H1 (cell line): ENCODE measurements around the gene BAX. TPM values are rescaled to one million over a fixed set of nuclear protein-coding genes. Genes with fewer than 3 reads are reported as not detected.

Experiments
- CTCF ChIA-PET: fragments of 300-600 bp; sonication (Branson Sonifier 250); formaldehyde crosslinking; loops from one replicate; lab custom pipeline; 2021; ENCODE audit not compliant: partially characterized antibody; lab: Charles Lee
- POLR2A ChIA-PET: fragments of 300-600 bp; sonication (Branson Sonifier 250); formaldehyde crosslinking; loops from one replicate; lab custom pipeline; 2021; ENCODE audit warnings: inconsistent platforms; ENCODE audit not compliant: partially characterized antibody; lab: Charles Lee
- DNase-seq, 2 experiments: peaks; one replicate each; pipeline versions ENCODE4 v3.0.0 to v3.0.0-alpha.2; 2010 to 2022; ENCODE audit warnings: low spot score in 2 of 2, low read depth in 1 of 2, mixed read lengths in 1 of 2
- FAIRE-seq: peaks from 2 replicates; lab custom pipeline; 2011; peaks lifted over from hg19 to GRCh38; lab: Jason Lieb, UNC
- H2AFZ ChIP-seq: 2 replicates; pipeline ENCODE4 v1.8.1; 2012; ENCODE audit warnings: low read length, inconsistent platforms
- H2AK5ac ChIP-seq: 2 replicates; pipeline ENCODE4 v1.6.1; 2013; ENCODE audit warnings: low read depth, low read length
- H2BK120ac ChIP-seq: replicated peaks from 2 replicates; pipeline ENCODE3; 2013; ENCODE audit warnings: low read depth, low read length, inconsistent platforms
- H2BK12ac ChIP-seq: 2 replicates; pipeline ENCODE4 v1.6.1; 2013; ENCODE audit warnings: low read depth, low read length
- H2BK15ac ChIP-seq: 2 replicates; pipeline ENCODE4 v1.6.1; 2013; ENCODE audit warnings: low read length
- H2BK20ac ChIP-seq: 2 replicates; pipeline ENCODE4 v1.6.1; 2013; ENCODE audit warnings: low read length
- H2BK5ac ChIP-seq: 2 replicates; pipeline ENCODE4 v1.6.1; 2013; ENCODE audit warnings: low read depth, low read length
- H3K14ac ChIP-seq: 2 replicates; pipeline ENCODE4 v1.6.1; 2013; ENCODE audit warnings: inconsistent platforms; ENCODE audit not compliant: insufficient read length
- H3K18ac ChIP-seq: 2 replicates; pipeline ENCODE4 v1.6.1; 2013; ENCODE audit warnings: low read length; ENCODE audit errors: extremely low read depth
- H3K23ac ChIP-seq: 2 replicates; pipeline ENCODE4 v1.6.1; 2013; ENCODE audit warnings: inconsistent platforms; ENCODE audit not compliant: insufficient read length
- H3K23me2 ChIP-seq: 2 replicates; pipeline ENCODE4 v1.6.1; 2013; ENCODE audit warnings: low read depth, low read length
- H3K27ac ChIP-seq: 2 replicates; pipeline ENCODE4 v1.6.1; 2011; ENCODE audit warnings: low read depth, low read length, inconsistent platforms
- H3K27me3 ChIP-seq, 4 experiments: replicated peaks in 1 of 4; 1 replicate in 1 of 4; 2 replicates in 3 of 4; pipeline versions ENCODE4 v1.6.1 to v1.8.1; 2011 to 2013; ENCODE audit warnings: low read length in 3 of 4, mild to moderate bottlenecking in 3 of 4, inconsistent platforms in 2 of 4, mixed read lengths in 2 of 4, moderate library complexity in 1 of 4; ENCODE audit not compliant: control insufficient read depth in 3 of 4, insufficient read depth in 3 of 4; ENCODE audit errors: extremely low read depth in 1 of 4
- H3K36me3 ChIP-seq, 4 experiments: 2 replicates each; pipeline versions ENCODE4 v1.6.1 to v1.8.1; 2011 to 2013; ENCODE audit warnings: mild to moderate bottlenecking in 4 of 4, low read length in 3 of 4, moderate library complexity in 2 of 4, control low read depth in 1 of 4, inconsistent platforms in 1 of 4; ENCODE audit not compliant: insufficient read depth in 4 of 4, control insufficient read depth in 2 of 4
- H3K4ac ChIP-seq: replicated peaks from 2 replicates; pipeline ENCODE3; 2013; ENCODE audit warnings: low read length, low read depth, mixed read lengths, inconsistent platforms; ENCODE audit not compliant: insufficient read length
- H3K4me1 ChIP-seq, 4 experiments: replicated peaks in 1 of 4; 1 replicate in 1 of 4; 2 replicates in 3 of 4; pipeline versions ENCODE4 v1.6.1 to v1.8.1; 2011 to 2013; ENCODE audit warnings: low read length in 3 of 4, inconsistent platforms in 2 of 4, mixed read lengths in 1 of 4; ENCODE audit not compliant: insufficient read depth in 4 of 4, control insufficient read depth in 3 of 4
- H3K4me2 ChIP-seq, 2 experiments: 2 replicates each; pipeline versions ENCODE4 v1.6.1 to v1.8.1; 2011 to 2013; ENCODE audit warnings: low read depth in 2 of 2, low read length in 2 of 2, control low read depth in 1 of 2, inconsistent platforms in 1 of 2, mild to moderate bottlenecking in 1 of 2; ENCODE audit not compliant: insufficient read depth in 1 of 2
- H3K4me3 ChIP-seq, 4 experiments: fragments of 200-600, 300-600 bp in 1 of 4; sonication (generic), shearing (Covaris generic), sonication (Bioruptor Twin) in 1 of 4; 2 replicates each; pipeline versions ENCODE4 v1.5.1 to v1.8.1; 2011 to 2016; ENCODE audit warnings: low read length in 4 of 4, low read depth in 3 of 4, control low read depth in 2 of 4, inconsistent platforms in 2 of 4, mild to moderate bottlenecking in 2 of 4, mixed read lengths in 1 of 4, moderate library complexity in 1 of 4; ENCODE audit not compliant: insufficient read depth in 2 of 4; ENCODE audit errors: extremely low read depth in 1 of 4
- H3K56ac ChIP-seq: replicated peaks from 2 replicates; pipeline ENCODE3; 2013; ENCODE audit warnings: low read depth, mild to moderate bottlenecking, mixed read lengths, low read length, inconsistent platforms; ENCODE audit not compliant: insufficient read length
- H3K79me1 ChIP-seq: 2 replicates; pipeline ENCODE4 v1.6.1; 2013; ENCODE audit warnings: low read depth, low read length, control low read depth
- H3K79me2 ChIP-seq, 2 experiments: 2 replicates each; pipeline versions ENCODE4 v1.6.1 to v1.8.1; 2012 to 2013; ENCODE audit warnings: low read length in 2 of 2, mild to moderate bottlenecking in 2 of 2, inconsistent platforms in 1 of 2; ENCODE audit not compliant: insufficient read depth in 2 of 2, control insufficient read depth in 1 of 2
- H3K9ac ChIP-seq, 4 experiments: replicated peaks in 1 of 4; 1 replicate in 1 of 4; 2 replicates in 3 of 4; pipeline versions ENCODE4 v1.6.1 to v1.8.1; 2011 to 2013; ENCODE audit warnings: low read depth in 3 of 4, low read length in 3 of 4, control low read depth in 2 of 4, mild to moderate bottlenecking in 2 of 4, moderate library complexity in 2 of 4, inconsistent platforms in 1 of 4; ENCODE audit errors: extremely low read depth in 1 of 4
- H3K9me3 ChIP-seq, 2 experiments: 2 replicates each; pipeline versions ENCODE4 v1.6.1 to v1.8.1; 2012 to 2013; ENCODE audit warnings: mild to moderate bottlenecking in 2 of 2, moderate library complexity in 2 of 2, control low read depth in 1 of 2, inconsistent platforms in 1 of 2, low read depth in 1 of 2, low read length in 1 of 2, mixed read lengths in 1 of 2; ENCODE audit not compliant: insufficient read depth in 2 of 2
- H4K20me1 ChIP-seq, 2 experiments: replicated peaks in 1 of 2; 2 replicates each; pipeline versions ENCODE3 to v1.8.1; 2011 to 2013; ENCODE audit warnings: inconsistent platforms in 2 of 2, low read length in 2 of 2, mild to moderate bottlenecking in 1 of 2; ENCODE audit not compliant: insufficient read depth in 2 of 2, control insufficient read depth in 1 of 2
- H4K5ac ChIP-seq: 2 replicates; pipeline ENCODE4 v1.6.1; 2013; ENCODE audit warnings: low read length, low read depth, mixed read lengths, inconsistent platforms; ENCODE audit not compliant: insufficient read length
- H4K8ac ChIP-seq: 2 replicates; pipeline ENCODE4 v1.8.0; 2013; ENCODE audit warnings: mild to moderate bottlenecking, moderate library complexity, low read length, inconsistent platforms; ENCODE audit not compliant: insufficient read depth; ENCODE audit errors: extremely low read depth
- H4K91ac ChIP-seq: replicated peaks from 2 replicates; pipeline ENCODE3; 2013; ENCODE audit warnings: low read length, mixed read lengths, inconsistent platforms; ENCODE audit not compliant: insufficient read length
- CBX8 ChIP-seq: fragments of 300-800, 300-1000 bp; sonication (generic); IDR thresholded peaks from 2 replicates; pipeline ENCODE4 v1.7.1; 2016; ENCODE audit warnings: low read depth, low read length, borderline replicate concordance
- CEBPB ChIP-seq: IDR thresholded peaks from 2 replicates; pipeline ENCODE4 v1.6.1; 2012; ENCODE audit warnings: low read depth, low read length
- MAFK ChIP-seq: IDR thresholded peaks from 2 replicates; pipeline ENCODE4 v1.6.1; 2012; ENCODE audit warnings: low read depth, mild to moderate bottlenecking, improper control_type of control experiment, low read length
- WGBS, 2 experiments: shearing (Covaris generic) in 1 of 2; methylation state at CpG; one replicate each; pipeline versions ENCODE4 v1.1.6 to v1.1.7; 2013 to 2015; ENCODE audit warnings: low lambda C conversion rate in 2 of 2, mixed read lengths in 2 of 2, inconsistent platforms in 1 of 2, low coverage in 1 of 2, missing lambda C conversion rate in 1 of 2; ENCODE audit not compliant: insufficient replicate concordance in 2 of 2, insufficient coverage in 1 of 2, insufficient read length in 1 of 2; ENCODE audit errors: extremely low coverage in 1 of 2, missing lambda C conversion rate in 1 of 2; 5-methylcytosine and 5-hydroxymethylcytosine counted together
- polyA plus RNA-seq, 7 experiments: library from polyadenylated mRNA; depleted of rRNA in 3 of 7; stranded (reverse) in 5 of 7; unstranded in 2 of 7; fragments of >200 nt in 5 of 7; fragments of 200-250 nt in 2 of 7; gene quantifications; 1 replicate in 5 of 7; 2 replicates in 1 of 7; 4 replicates in 1 of 7; pipeline versions ENCODE4 v1.2.1 to v1.2.3, GENCODE V29; 2011 to 2013; ENCODE audit warnings: missing spikeins in 2 of 7, mixed read lengths in 2 of 7
- total RNA-seq: library from RNA; stranded (reverse); fragmentation: NEBNext Ultra II Directional; extraction: Animal tissue kit (Norgen Biotek cat#: 25700); gene quantifications from 2 replicates; pipeline ENCODE4 v1.2.1, GENCODE V29; 2021

BAX gene
- total and polyA plus RNA-seq, 2 of the 8 experiments (the other 6 are each of a cell fraction or from before 2014, with no cell fraction given), result 257 to 346 TPM

GRCh38 chr19:48950830-48951519 is 3.7 kb upstream of the BAX start:
- no peak overlapping the region for H3K56ac ChIP-seq
- H3K9ac ChIP-seq, result no peak overlapping the region
- H3K23ac ChIP-seq, result no peak overlapping the region
- no peak overlapping the region for H2AFZ ChIP-seq
- no peak overlapping the region for H2BK120ac ChIP-seq
- H4K20me1 ChIP-seq, result no peaks in the 10 kb centered on the region
- no peak for DNase-seq
- no peak for FAIRE-seq
- no peak overlapping the region for H3K4me3 ChIP-seq
- H3K36me3 ChIP-seq, result peaks cover 0 to 2% (median under 1%) of the 10 kb centered on the region in 4 experiments; a peak in 3 of 8 replicates
- no peak overlapping the region for H3K18ac ChIP-seq
- H4K8ac ChIP-seq, result no peak overlapping the region
- POLR2A ChIA-PET, result interaction anchor here (0.5 to 2.2 kb wide), 6 partner anchors 9 to 646 kb away, joined by 3 to 9 read pairs (median 4); no protein-coding TSS in a partner anchor
- H2AK5ac ChIP-seq, result no peak overlapping the region
- no peak overlapping the region for H3K27ac ChIP-seq
- no peak overlapping the region for H4K5ac ChIP-seq
- H3K27me3 ChIP-seq, result no peaks in the 10 kb centered on the region; a peak in 1 of 7 replicates
- no peak overlapping the region for H3K4me2 ChIP-seq
- 83% methylated on average over 9 of the region's 9 CpGs; no CpG with 5 or more reads in 1 of the 2 experiments for WGBS, 2 experiments
- no peak overlapping the region for H3K4ac ChIP-seq
- CTCF ChIA-PET, result interaction anchor here (0.6 to 1.7 kb wide), 6 partner anchors 16 to 244 kb away, joined by 3 to 5 read pairs (median 3); partner anchors contain the start of genes DHDH and GYS1
- H3K23me2 ChIP-seq, result no peaks in the 10 kb centered on the region; the same call in 1 of the 2 replicates
- peaks cover 0 to 10% (median 5%) of the 10 kb centered on the region in 4 experiments; a peak in 5 of 7 replicates for H3K4me1 ChIP-seq
- no peaks in the 10 kb centered on the region for H3K9me3 ChIP-seq
- no peak overlapping the region for H2BK12ac ChIP-seq
- TF ChIP-seq CBX8 (no peak), CEBPB (no peak), MAFK (no peak)
- H2BK20ac ChIP-seq, result no peak overlapping the region
- H3K14ac ChIP-seq, result no peak overlapping the region
- H2BK15ac ChIP-seq, result no peak overlapping the region
- H2BK5ac ChIP-seq, result no peak overlapping the region
- H3K79me2 ChIP-seq, result peaks cover 0 to 11% of the 10 kb centered on the region in 2 experiments; a peak in 2 of 4 replicates
- no peak overlapping the region for H4K91ac ChIP-seq
- H3K79me1 ChIP-seq, result no peaks in the 10 kb centered on the region; the same call in 1 of the 2 replicates
